ENCODE measurements around the gene P2RY8.

P2RY8 gene

DNA sequence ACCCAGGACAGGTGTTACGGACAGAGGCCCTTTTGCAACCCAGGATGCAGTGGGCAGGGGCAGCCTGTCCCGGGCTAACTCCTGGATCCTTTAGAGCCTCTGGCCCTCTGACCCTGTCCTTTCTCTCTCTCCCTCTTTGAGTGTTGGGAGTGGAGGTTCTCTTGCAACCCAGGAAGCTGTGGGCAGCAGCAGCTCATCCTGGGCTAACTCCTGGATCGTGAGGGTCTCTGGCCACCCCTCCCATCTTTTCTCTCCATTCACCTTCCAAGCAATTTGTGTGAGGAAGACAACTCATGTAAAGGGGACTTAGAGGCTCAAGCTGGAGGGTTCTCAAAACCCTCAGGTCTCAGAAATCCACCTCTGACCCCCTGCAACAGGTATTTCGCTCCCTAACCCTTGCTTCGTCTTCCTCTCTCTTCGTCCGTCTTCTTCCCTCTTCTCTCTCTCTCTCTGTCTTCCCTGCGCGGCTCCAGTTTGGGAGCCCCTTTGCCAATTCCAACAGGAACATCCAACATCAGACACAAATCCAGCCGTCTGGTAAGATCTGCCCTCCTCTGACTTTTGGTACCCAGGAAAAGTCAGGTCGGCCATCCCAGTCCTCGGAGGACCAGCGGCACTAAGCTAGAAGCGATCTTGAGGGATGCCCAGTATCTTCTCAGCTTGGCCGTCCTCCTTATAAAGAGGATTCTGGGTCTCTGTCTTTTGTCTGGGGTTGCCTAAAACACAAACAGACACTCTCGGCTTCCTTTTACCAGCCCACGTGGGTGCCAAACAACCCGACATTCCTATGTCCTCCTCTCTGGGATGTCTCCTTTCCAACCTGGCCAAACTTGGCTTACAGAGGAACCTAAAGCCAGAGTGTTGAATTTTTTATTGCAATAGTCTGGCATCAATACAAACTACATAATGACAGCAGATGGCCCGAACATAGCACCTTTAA is 92.2 kb downstream of the P2RY8 start:
- no peak overlapping the region for H3K4me3 ChIP-seq (replicated peaks; ENCODE audit: low read depth, low read length)
- DNase-seq (ENCODE audit: low read depth) = no peak
- TF ChIP-seq, protein P1, sequence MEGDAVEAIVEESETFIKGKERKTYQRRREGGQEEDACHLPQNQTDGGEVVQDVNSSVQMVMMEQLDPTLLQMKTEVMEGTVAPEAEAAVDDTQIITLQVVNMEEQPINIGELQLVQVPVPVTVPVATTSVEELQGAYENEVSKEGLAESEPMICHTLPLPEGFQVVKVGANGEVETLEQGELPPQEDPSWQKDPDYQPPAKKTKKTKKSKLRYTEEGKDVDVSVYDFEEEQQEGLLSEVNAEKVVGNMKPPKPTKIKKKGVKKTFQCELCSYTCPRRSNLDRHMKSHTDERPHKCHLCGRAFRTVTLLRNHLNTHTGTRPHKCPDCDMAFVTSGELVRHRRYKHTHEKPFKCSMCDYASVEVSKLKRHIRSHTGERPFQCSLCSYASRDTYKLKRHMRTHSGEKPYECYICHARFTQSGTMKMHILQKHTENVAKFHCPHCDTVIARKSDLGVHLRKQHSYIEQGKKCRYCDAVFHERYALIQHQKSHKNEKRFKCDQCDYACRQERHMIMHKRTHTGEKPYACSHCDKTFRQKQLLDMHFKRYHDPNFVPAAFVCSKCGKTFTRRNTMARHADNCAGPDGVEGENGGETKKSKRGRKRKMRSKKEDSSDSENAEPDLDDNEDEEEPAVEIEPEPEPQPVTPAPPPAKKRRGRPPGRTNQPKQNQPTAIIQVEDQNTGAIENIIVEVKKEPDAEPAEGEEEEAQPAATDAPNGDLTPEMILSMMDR (IDR thresholded peaks at IDR 0.05; ENCODE audit: low read length, missing control alignments) = no peak

DNA sequence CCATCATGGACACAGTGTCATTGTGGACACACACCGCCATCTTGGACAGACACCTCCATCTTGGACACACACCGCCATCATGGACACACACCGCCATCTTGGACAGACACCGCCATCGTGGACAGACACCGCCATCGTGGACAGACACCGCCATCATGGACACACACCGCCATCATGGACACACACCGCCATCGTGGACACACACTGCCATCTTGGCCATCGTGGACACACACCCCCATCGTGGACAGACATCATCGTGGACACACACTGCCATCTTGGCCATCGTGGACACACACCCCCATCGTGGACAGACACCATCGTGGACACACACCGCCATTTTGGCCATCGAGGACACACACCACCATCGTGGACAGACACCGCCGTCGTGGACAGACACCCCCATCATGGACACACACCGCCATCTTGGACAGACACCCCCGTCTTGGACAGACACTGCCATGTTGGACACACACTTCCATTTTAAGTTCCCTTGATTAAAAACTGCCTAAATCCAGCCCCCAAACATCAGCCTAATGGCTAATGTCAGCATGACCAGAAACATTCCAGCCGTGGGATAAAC is 93.4 kb downstream of the P2RY8 start:
- no peak for DNase-seq (ENCODE audit: low read depth)
- TF ChIP-seq, protein P1 (IDR thresholded peaks at IDR 0.05; ENCODE audit: low read length, missing control alignments) = no peak
- H3K4me3 ChIP-seq (replicated peaks; ENCODE audit: low read depth, low read length) = no peak overlapping the region

DNA sequence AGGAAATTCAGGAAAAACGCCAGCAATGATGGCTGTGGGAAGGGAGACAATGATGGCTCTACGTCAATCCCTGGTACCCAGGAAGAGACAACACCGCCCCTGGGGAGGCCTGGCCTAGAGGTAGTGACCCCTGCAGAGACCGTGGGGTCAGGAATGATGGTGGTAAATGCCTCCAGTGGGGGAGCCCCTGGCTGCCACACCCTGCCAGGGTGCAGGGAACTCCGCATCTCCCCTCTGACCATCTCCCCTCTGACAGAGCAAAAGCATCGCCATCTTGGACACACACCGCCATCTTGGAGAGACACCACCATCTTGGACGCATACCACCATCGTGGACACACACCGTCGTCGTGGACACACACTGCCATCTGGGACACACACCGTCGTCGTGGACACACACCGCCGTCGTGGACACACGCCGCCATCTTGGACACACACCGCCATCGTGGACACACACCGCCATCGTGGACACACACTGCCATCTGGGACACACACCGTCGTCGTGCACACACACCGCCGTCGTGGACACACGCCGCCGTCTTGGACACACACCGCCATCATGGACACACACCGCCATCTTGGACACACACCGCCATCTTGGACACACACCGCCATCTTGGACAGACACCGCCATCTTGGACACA is 94.1 kb downstream of the P2RY8 start:
- TF ChIP-seq, protein P1 (IDR thresholded peaks at IDR 0.05; ENCODE audit: low read length, missing control alignments) = no peak
- no peak overlapping the region for H3K4me3 ChIP-seq (replicated peaks; ENCODE audit: low read depth, low read length)
- DNase-seq (ENCODE audit: low read depth) = no peak

DNA sequence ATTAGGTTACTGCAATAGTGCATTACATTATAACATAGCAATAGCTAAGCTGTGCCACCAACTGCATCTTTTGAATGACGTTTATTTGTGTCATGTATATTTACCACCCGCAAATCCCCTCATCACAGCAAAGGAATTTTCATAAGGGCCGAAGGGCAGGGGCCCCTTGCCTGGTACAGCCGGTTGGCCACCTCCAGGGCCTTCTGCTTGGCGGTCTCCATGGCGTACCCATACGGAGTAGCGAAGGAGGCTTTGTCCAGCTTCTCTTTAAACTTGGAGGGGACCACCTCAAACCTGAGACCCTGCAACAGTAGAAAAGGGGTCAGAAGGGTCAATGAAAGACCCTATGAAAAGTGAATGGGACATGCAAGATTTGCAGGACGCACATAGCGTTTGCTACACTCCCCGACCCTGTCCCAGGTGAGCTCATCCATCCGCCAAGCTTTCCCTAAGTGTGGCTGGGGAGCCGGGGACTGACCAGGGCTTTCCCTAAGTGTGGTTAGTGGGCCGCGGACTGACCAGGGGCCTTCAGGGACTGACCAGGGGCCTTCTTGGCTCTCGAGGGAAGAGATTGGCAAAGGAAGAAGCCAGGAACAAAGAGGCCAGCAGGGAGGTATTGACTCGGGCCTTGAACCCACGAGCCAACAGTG is 94.8 kb downstream of the P2RY8 start:
- no peak for DNase-seq (ENCODE audit: low read depth)
- TF ChIP-seq, protein P1 (IDR thresholded peaks at IDR 0.05; ENCODE audit: low read length, missing control alignments) = no peak
- H3K4me3 ChIP-seq (replicated peaks; ENCODE audit: low read depth, low read length) = no peak overlapping the region

DNA sequence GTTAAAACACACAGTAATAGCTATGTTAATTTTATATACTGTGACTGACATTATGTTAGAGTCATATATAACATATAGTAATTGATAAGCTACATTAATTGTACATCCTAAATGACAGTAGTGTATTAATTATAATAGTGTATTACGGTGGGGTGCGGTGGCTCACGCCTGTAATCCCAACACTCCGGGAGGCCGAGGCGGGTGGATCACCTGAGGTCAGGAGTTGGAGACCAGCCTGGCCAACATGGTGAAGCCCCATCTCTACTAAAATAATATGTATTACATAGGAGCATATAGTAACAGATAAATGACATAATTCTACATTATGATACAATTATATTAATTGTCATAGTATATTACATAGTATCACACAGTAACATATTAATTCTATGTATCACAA is 96.5 kb downstream of the P2RY8 start:
- no peak overlapping the region for H3K4me3 ChIP-seq (replicated peaks; ENCODE audit: low read depth, low read length)
- TF ChIP-seq, protein P1 (IDR thresholded peaks at IDR 0.05; ENCODE audit: low read length, missing control alignments) = no peak
- no peak for DNase-seq (ENCODE audit: low read depth)

DNA sequence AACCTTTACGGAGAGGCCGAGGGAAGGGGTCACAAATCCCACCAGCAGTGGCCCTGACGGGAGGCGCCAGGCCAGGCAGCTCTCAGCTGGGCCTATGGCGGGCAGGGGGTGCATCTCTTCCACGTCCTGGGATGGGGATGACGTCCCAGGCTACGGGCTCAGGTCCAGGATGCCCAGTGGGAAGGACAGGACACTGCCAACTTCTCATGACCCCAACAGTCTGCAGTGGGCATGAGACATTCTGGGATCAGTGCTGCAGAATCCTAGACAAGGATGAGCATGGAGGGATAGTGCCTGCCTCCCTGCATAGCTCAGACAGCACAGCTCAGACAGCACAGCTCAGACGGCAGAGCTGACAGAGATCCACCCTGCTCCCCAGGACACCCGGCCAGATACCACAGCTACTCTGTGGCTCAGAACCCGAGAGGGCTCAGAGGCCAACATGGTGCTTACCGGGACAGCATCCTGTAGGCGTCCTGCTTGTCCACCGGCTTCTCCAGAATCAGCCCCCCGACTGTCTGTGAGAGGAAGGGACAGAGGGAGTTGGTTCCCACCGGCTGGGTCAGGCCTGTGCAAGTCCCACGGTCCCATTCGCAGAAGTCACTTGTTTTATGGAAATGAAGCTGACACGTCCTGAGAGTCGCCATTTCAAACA is 101.6 kb downstream of the P2RY8 start:
- TF ChIP-seq, protein P1 (IDR thresholded peaks at IDR 0.05; ENCODE audit: low read length, missing control alignments) = no peak
- H3K4me3 ChIP-seq (replicated peaks; ENCODE audit: low read depth, low read length) = no peak overlapping the region
- no peak for DNase-seq (ENCODE audit: low read depth)
